Measurements from ENCODE around the gene PRKD1. TPM values are rescaled to one million over a fixed set of nuclear protein-coding genes. Genes with fewer than 3 reads are reported as not detected.

Gene PRKD1
- polyA plus RNA-seq (2013), result 2.7 TPM

DNA sequence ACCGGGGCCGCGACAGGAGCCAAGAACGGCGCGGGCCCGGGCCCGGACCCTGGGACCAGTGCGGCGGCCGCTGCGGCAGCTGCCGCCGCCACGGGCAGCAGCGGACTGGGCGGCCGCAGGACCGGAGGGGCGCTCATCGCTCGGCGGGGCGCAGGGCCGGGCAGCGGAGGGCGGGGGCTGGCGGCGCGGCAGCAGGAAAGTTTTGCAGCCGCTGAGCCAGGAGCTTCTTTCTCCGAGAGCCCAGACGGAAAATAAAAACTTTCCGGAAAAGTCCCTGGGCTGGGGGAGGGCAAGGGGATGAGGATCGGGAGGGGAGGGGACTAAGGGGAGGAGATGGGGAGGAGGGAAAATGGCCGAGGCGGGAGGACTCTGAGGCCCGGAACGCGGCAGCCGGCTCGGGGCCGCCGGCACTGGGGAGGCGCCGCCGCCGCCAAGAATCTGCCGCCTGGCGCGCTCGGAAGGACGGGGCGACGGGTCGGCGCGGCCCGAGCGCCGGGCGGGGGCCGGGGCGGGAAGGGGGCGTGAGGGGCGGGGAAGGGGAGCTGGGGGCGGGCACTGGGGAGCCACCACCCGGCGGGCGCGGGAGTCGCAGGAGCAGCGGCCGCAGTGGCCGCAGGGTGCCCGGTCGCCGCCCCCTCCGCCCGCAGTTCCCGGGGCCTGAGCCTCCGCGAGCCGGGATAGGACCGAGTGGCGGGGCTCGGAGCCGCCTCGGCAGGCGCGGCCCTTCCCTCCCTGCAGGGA lies at the start of gene PRKD1:
Gene PRKD1, minus strand, starts transcription at position 472 of the 741 bp plus-strand sequence.
- Histone ChIP-seq H3K36me3 (ENCODE audit: control insufficient read depth in 4 of 4, insufficient read depth in 4 of 4, low read length in 3 of 4) (no peaks in the 10 kb centered on the region), H3K27ac (ENCODE audit: insufficient read depth in 1 of 2, low read depth in 1 of 2, low read length in 2 of 2, poor library complexity in 1 of 2, severe bottlenecking in 2 of 2) (no peak within 1 kb of the TSS), H3K27me3 (replicated peaks in 2 of 5; ENCODE audit: control insufficient read depth in 4 of 5, insufficient read depth in 5 of 5, low read length in 4 of 5) (peaks cover 2 to 53% (median 21%) of the 10 kb centered on the region in 5 experiments), H3K9me3 (ENCODE audit: control extremely low read depth in 1 of 5, control insufficient read depth in 4 of 5, insufficient read depth in 2 of 5, low read depth in 1 of 5, low read length in 4 of 5) (peaks cover 0 to 2% (median 0%) of the 10 kb centered on the region in 5 experiments), H3K4me1 (ENCODE audit: control extremely low read depth in 1 of 4, control insufficient read depth in 4 of 4, insufficient read depth in 4 of 4, low read length in 3 of 4) (peaks cover 0 to 16% (median 9%) of the 10 kb centered on the region in 4 experiments), H3K4me3 (ENCODE audit: control insufficient read depth in 1 of 7, extremely low read depth in 1 of 7, insufficient read depth in 4 of 7, low read depth in 2 of 7, low read length in 6 of 7) (peak within 1 kb of the TSS; percentile 24 to 79 (median 62))
- ChIA-PET POLR2A (no interaction called here), CTCF (no interaction called here)
- under 1% methylated on average over 61 of the region's 91 CpGs for WGBS (ENCODE audit: insufficient coverage)
- DNase-seq, result peak; percentile 26 to 66 (median 43)

DNA sequence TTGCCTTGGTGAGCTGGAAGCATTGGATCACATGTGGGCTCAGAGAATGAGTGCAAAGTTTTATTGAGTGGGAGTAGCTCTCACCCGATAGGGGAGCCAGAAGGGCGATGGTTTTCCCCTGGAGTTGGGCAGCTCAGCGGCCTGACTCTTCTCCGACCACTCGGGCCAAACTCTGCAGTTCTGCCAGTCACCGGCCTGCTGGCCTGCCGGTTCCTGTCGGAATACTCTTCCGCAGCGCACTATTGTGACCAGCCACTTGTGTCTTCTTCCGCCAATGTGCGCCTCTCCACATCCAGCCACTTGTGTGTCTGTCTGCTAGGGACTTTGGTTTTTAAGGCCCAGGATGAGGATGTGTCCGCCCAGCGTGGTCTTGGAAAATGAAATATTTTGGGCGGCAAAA lies 43.5 kb upstream of the PRKD1 start:
- H3K27ac ChIP-seq (ENCODE audit: insufficient read depth in 1 of 2, low read depth in 1 of 2, low read length in 2 of 2, poor library complexity in 1 of 2, severe bottlenecking in 2 of 2), result no peak overlapping the region
- ChIA-PET CTCF (no interaction called here), POLR2A (no interaction called here)
- no peak overlapping the region for H3K4me3 ChIP-seq (ENCODE audit: control insufficient read depth in 1 of 7, extremely low read depth in 1 of 7, insufficient read depth in 4 of 7, low read depth in 2 of 7, low read length in 6 of 7)
- H3K27me3 ChIP-seq (replicated peaks in 2 of 5; ENCODE audit: control insufficient read depth in 4 of 5, insufficient read depth in 5 of 5, low read length in 4 of 5), result no peaks in the 10 kb centered on the region
- no peaks in the 10 kb centered on the region for H3K9me3 ChIP-seq (ENCODE audit: control extremely low read depth in 1 of 5, control insufficient read depth in 4 of 5, insufficient read depth in 2 of 5, low read depth in 1 of 5, low read length in 4 of 5)
- no peaks in the 10 kb centered on the region for H3K4me1 ChIP-seq (ENCODE audit: control extremely low read depth in 1 of 4, control insufficient read depth in 4 of 4, insufficient read depth in 4 of 4, low read length in 3 of 4)
- H3K36me3 ChIP-seq (ENCODE audit: control insufficient read depth in 4 of 4, insufficient read depth in 4 of 4, low read length in 3 of 4), result no peaks in the 10 kb centered on the region
- no peak for DNase-seq
- 96% methylated on average over 15 of the region's 15 CpGs for WGBS (ENCODE audit: insufficient coverage)

DNA sequence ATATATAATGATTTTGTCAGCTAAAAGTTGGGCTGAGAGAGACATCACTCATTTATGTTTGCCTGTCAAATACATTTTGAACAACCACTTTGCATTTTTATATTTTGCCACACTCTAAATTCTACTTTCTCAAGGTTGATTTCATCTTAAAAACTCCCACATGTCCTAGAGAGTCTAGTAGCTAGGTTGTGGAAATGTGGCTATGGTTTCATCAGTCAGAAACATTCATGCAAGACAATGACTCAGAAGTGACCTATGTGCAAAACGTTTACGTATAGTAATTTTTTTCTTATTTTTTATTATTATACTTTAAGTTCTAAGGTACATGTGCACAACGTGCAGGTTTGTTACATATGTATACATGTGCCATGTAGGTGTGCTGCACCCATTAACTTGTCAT lies 27.4 kb upstream of the PRKD1 start:
- H3K4me3 ChIP-seq (ENCODE audit: control insufficient read depth in 1 of 7, extremely low read depth in 1 of 7, insufficient read depth in 4 of 7, low read depth in 2 of 7, low read length in 6 of 7), result no peak overlapping the region
- no CpG with 5 or more reads among the region's 3 CpGs for WGBS (ENCODE audit: insufficient coverage)
- no peak overlapping the region for H3K27ac ChIP-seq (ENCODE audit: insufficient read depth in 1 of 2, low read depth in 1 of 2, low read length in 2 of 2, poor library complexity in 1 of 2, severe bottlenecking in 2 of 2)
- no peaks in the 10 kb centered on the region for H3K36me3 ChIP-seq (ENCODE audit: control insufficient read depth in 4 of 4, insufficient read depth in 4 of 4, low read length in 3 of 4)
- ChIA-PET POLR2A (no interaction called here), CTCF (no interaction called here)
- H3K4me1 ChIP-seq (ENCODE audit: control extremely low read depth in 1 of 4, control insufficient read depth in 4 of 4, insufficient read depth in 4 of 4, low read length in 3 of 4), result no peaks in the 10 kb centered on the region
- no peaks in the 10 kb centered on the region for H3K27me3 ChIP-seq (replicated peaks in 2 of 5; ENCODE audit: control insufficient read depth in 4 of 5, insufficient read depth in 5 of 5, low read length in 4 of 5)
- H3K9me3 ChIP-seq (ENCODE audit: control extremely low read depth in 1 of 5, control insufficient read depth in 4 of 5, insufficient read depth in 2 of 5, low read depth in 1 of 5, low read length in 4 of 5), result no peaks in the 10 kb centered on the region
- DNase-seq, result no peak

DNA sequence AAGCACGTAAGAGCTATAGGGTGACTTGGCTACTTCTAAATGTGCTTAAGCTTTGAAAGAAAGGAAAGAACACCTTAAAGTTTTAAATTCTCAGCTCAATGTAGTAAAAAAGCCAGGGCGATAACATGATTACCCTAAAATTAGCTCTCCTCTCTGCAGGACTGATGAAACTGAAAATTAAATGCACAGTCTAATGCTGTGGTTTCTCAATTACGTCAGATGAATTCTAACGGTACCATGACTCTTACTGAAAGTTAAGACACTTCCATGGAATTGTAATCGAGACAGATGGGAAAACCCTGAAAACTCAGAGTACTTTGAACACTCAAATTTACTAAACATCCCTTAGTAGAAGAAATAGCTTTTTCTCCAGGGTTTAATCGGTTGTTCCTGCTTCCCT lies 25.9 kb upstream of the PRKD1 start:
- Histone ChIP-seq H3K36me3 (ENCODE audit: control insufficient read depth in 4 of 4, insufficient read depth in 4 of 4, low read length in 3 of 4) (no peaks in the 10 kb centered on the region), H3K27me3 (replicated peaks in 2 of 5; ENCODE audit: control insufficient read depth in 4 of 5, insufficient read depth in 5 of 5, low read length in 4 of 5) (no peaks in the 10 kb centered on the region), H3K27ac (ENCODE audit: insufficient read depth in 1 of 2, low read depth in 1 of 2, low read length in 2 of 2, poor library complexity in 1 of 2, severe bottlenecking in 2 of 2) (no peak overlapping the region), H3K4me1 (ENCODE audit: control extremely low read depth in 1 of 4, control insufficient read depth in 4 of 4, insufficient read depth in 4 of 4, low read length in 3 of 4) (no peaks in the 10 kb centered on the region), H3K4me3 (ENCODE audit: control insufficient read depth in 1 of 7, extremely low read depth in 1 of 7, insufficient read depth in 4 of 7, low read depth in 2 of 7, low read length in 6 of 7) (no peak overlapping the region), H3K9me3 (ENCODE audit: control extremely low read depth in 1 of 5, control insufficient read depth in 4 of 5, insufficient read depth in 2 of 5, low read depth in 1 of 5, low read length in 4 of 5) (no peaks in the 10 kb centered on the region)
- DNase-seq, result no peak
- 95% methylated on average over 6 of the region's 6 CpGs for WGBS (ENCODE audit: insufficient coverage)
- POLR2A ChIA-PET, result no interaction called here
- CTCF ChIA-PET, result no interaction called here

DNA sequence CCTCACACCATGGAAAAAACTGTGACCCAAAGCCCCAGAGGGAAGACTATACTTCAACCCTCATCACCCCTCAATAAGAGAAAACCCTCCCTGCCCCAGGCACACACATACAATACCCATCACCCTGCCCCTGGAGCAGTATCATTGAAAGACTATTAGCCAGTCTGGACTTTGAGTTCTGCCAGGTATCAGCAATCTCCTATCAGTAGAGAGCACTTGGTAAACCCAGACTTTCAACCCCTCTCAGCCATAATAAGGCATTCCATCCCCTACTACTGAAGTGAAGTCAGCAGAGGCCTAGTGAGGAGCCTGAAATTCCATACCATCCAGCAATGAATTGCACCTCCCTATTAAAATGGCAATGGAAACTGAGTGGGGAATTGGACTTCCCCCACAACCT lies 16.4 kb upstream of the PRKD1 start:
- no peaks in the 10 kb centered on the region for H3K4me1 ChIP-seq (ENCODE audit: control extremely low read depth in 1 of 4, control insufficient read depth in 4 of 4, insufficient read depth in 4 of 4, low read length in 3 of 4)
- H3K36me3 ChIP-seq (ENCODE audit: control insufficient read depth in 4 of 4, insufficient read depth in 4 of 4, low read length in 3 of 4), result no peaks in the 10 kb centered on the region
- no peak overlapping the region for H3K4me3 ChIP-seq (ENCODE audit: control insufficient read depth in 1 of 7, extremely low read depth in 1 of 7, insufficient read depth in 4 of 7, low read depth in 2 of 7, low read length in 6 of 7)
- no peak for DNase-seq
- H3K27me3 ChIP-seq (replicated peaks in 2 of 5; ENCODE audit: control insufficient read depth in 4 of 5, insufficient read depth in 5 of 5, low read length in 4 of 5), result no peaks in the 10 kb centered on the region
- ChIA-PET POLR2A (no interaction called here), CTCF (no interaction called here)
- H3K9me3 ChIP-seq (ENCODE audit: control extremely low read depth in 1 of 5, control insufficient read depth in 4 of 5, insufficient read depth in 2 of 5, low read depth in 1 of 5, low read length in 4 of 5), result peaks cover 0 to 6% (median 1%) of the 10 kb centered on the region in 5 experiments
- H3K27ac ChIP-seq (ENCODE audit: insufficient read depth in 1 of 2, low read depth in 1 of 2, low read length in 2 of 2, poor library complexity in 1 of 2, severe bottlenecking in 2 of 2), result no peak overlapping the region

DNA sequence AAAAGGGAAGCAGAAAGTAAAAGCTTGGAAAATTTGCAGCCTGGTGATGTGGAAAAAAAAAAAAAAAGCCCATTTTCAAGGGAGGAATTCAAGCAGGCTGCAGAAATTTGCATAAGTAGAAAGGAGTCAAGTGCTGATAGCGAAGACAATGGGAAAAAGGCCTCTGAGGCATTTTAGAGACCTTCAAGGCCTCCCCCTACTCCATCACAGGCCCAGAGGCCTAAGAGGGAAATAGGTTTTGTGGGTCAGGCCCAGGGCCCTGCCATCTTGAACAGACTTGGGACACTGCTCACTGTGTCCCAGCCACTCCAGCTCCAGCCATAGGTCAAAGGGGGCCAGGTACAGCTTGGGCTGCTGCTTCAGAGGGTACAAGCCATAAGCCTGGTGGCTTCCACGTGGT lies 13.8 kb upstream of the PRKD1 start:
- Histone ChIP-seq H3K36me3 (ENCODE audit: control insufficient read depth in 4 of 4, insufficient read depth in 4 of 4, low read length in 3 of 4) (no peaks in the 10 kb centered on the region), H3K9me3 (ENCODE audit: control extremely low read depth in 1 of 5, control insufficient read depth in 4 of 5, insufficient read depth in 2 of 5, low read depth in 1 of 5, low read length in 4 of 5) (peaks cover 0 to 3% (median 1%) of the 10 kb centered on the region in 5 experiments), H3K4me3 (ENCODE audit: control insufficient read depth in 1 of 7, extremely low read depth in 1 of 7, insufficient read depth in 4 of 7, low read depth in 2 of 7, low read length in 6 of 7) (no peak overlapping the region), H3K27ac (ENCODE audit: insufficient read depth in 1 of 2, low read depth in 1 of 2, low read length in 2 of 2, poor library complexity in 1 of 2, severe bottlenecking in 2 of 2) (no peak overlapping the region), H3K27me3 (replicated peaks in 2 of 5; ENCODE audit: control insufficient read depth in 4 of 5, insufficient read depth in 5 of 5, low read length in 4 of 5) (no peaks in the 10 kb centered on the region), H3K4me1 (ENCODE audit: control extremely low read depth in 1 of 4, control insufficient read depth in 4 of 4, insufficient read depth in 4 of 4, low read length in 3 of 4) (no peaks in the 10 kb centered on the region)
- DNase-seq, result no peak
- POLR2A ChIA-PET, result no interaction called here
- CTCF ChIA-PET, result no interaction called here
- WGBS (ENCODE audit: insufficient coverage), result 75% methylated on average over 2 of the region's 2 CpGs

DNA sequence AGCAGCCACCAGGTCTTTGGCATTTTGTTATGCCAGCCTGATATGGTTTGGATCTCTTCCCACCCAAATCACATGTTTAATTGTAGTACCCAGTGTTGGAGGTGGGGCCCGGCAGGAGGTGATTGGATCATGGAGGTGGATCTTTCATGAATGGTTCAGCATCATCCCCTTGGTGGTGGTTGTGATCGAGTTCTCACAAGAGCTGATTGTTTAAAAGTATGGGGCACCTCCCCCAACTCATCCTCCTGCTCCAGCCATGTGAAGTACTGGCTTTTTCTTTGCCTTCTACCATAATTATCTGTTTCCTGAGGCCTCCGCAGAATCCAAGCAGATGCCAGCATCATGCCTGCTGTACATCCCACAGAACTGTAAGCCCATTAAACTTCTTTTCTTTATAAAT lies 12.8 kb upstream of the PRKD1 start:
- no peak for DNase-seq
- Histone ChIP-seq H3K9me3 (ENCODE audit: control extremely low read depth in 1 of 5, control insufficient read depth in 4 of 5, insufficient read depth in 2 of 5, low read depth in 1 of 5, low read length in 4 of 5) (peaks cover 0 to 3% (median 1%) of the 10 kb centered on the region in 5 experiments), H3K4me1 (ENCODE audit: control extremely low read depth in 1 of 4, control insufficient read depth in 4 of 4, insufficient read depth in 4 of 4, low read length in 3 of 4) (no peaks in the 10 kb centered on the region), H3K36me3 (ENCODE audit: control insufficient read depth in 4 of 4, insufficient read depth in 4 of 4, low read length in 3 of 4) (no peaks in the 10 kb centered on the region), H3K4me3 (ENCODE audit: control insufficient read depth in 1 of 7, extremely low read depth in 1 of 7, insufficient read depth in 4 of 7, low read depth in 2 of 7, low read length in 6 of 7) (no peak overlapping the region), H3K27me3 (replicated peaks in 2 of 5; ENCODE audit: control insufficient read depth in 4 of 5, insufficient read depth in 5 of 5, low read length in 4 of 5) (no peaks in the 10 kb centered on the region), H3K27ac (ENCODE audit: insufficient read depth in 1 of 2, low read depth in 1 of 2, low read length in 2 of 2, poor library complexity in 1 of 2, severe bottlenecking in 2 of 2) (no peak overlapping the region)
- CTCF ChIA-PET, result no interaction called here
- POLR2A ChIA-PET, result no interaction called here
- no CpG with 5 or more reads among the region's 3 CpGs for WGBS (ENCODE audit: insufficient coverage)

Data from common myeloid progenitor, CD34-positive (primary cell).